ENCODE measurements around the gene CSRP3.

DNA sequence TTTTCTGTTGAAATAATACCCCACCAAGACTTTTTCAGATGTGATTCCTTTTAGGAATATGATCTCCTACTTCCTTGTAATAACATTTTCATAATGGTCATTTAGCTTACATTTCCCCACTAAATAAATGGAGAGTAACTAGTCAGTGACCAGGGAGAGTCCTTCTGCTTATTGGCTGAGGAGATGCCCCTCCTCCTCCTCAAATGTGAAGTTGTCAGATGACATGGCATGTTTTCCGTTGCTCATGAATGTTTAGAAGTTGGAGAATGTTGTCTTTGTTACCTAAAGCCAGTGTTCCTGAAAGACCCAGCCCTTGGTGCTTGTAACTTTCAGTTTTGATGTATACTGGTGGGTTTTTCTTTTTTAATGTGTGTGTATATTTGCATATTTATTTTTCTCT is 38.2 kb downstream of the CSRP3 start:
- TF ChIP-seq GATA2 (IDR thresholded peaks at IDR 0.05; ENCODE audit: low read depth, low read length) (no peak), GATA3 (IDR thresholded peaks at IDR 0.05; ENCODE audit: low read depth, low read length) (no peak)

Data from SH-SY5Y (cell line).